ENCODE measurements around the gene APAF1. TPM values are rescaled to one million over a fixed set of nuclear protein-coding genes. Genes with fewer than 3 reads are reported as not detected.

Gene APAF1
- total and polyA plus RNA-seq, 2 donors (not counting 3 experiments of a cell fraction or from before 2014, with no cell fraction given) = 7.2 to 35.2 TPM

DNA sequence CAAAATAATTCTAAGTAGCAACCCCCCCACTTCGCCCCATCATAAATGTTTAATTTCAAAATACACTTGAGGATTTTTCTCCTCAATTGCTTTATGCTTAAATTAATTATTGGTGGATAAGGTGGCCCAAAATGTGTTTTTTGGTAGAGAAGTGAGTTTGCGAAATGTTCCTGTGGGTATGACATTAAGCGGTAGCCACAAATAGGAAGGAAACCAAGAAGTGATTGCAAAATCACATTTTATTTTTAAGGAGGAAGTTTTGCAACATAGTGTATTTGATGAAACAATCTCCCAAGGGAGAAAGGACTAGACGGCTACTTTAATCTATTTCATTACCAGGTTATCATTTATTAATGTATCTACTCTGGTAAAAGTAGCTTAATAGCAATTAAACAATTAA lies 26.1 kb upstream of the APAF1 start:
- Histone ChIP-seq H3K27me3 (ENCODE audit: control insufficient read depth in 2 of 2, insufficient read depth in 2 of 2, low read length in 2 of 2) (no peaks in the 10 kb centered on the region), H4K20me1 (replicated peaks; ENCODE audit: control insufficient read depth, extremely low read depth, insufficient read depth, low read length) (no peaks in the 10 kb centered on the region), H3K27ac (ENCODE audit: insufficient read depth, low read depth, low read length) (no peak overlapping the region), H3K4me2 (ENCODE audit: insufficient read depth, low read length) (no peak overlapping the region), H2AFZ (ENCODE audit: low read depth, low read length) (no peak overlapping the region), H3K79me2 (ENCODE audit: control insufficient read depth, insufficient read depth, low read length) (no peaks in the 10 kb centered on the region), H3K9me3 (replicated peaks; ENCODE audit: control insufficient read depth, insufficient read depth, low read length) (no peaks in the 10 kb centered on the region), H3K9me1 (replicated peaks; ENCODE audit: control insufficient read depth, extremely low read depth, insufficient read depth, low read length) (no peaks in the 10 kb centered on the region), H3K4me1 (ENCODE audit: control insufficient read depth, extremely low read depth, insufficient read depth, low read length) (no peaks in the 10 kb centered on the region), H3K36me3 (ENCODE audit: control insufficient read depth in 2 of 2, extremely low read depth in 1 of 2, insufficient read depth in 2 of 2, low read length in 2 of 2) (no peaks in the 10 kb centered on the region), H3K9ac (replicated peaks; ENCODE audit: extremely low read depth, insufficient read depth, low read length) (no peak overlapping the region), H3K4me3 (replicated peaks in 1 of 3; ENCODE audit: insufficient read depth in 1 of 3, low read depth in 1 of 3, low read length in 3 of 3) (no peak overlapping the region)
- no TSS peak for BruUV-seq (replicated peaks)
- TF ChIP-seq JUN (IDR thresholded peaks at IDR 0.05; ENCODE audit: borderline replicate concordance, insufficient read depth, insufficient read length, low read depth) = no peak
- no peak for TF ChIP-seq EZH2 (IDR thresholded peaks at IDR 0.05; ENCODE audit: borderline replicate concordance, low read depth, low read length, severe bottlenecking)
- TF ChIP-seq, protein P1, sequence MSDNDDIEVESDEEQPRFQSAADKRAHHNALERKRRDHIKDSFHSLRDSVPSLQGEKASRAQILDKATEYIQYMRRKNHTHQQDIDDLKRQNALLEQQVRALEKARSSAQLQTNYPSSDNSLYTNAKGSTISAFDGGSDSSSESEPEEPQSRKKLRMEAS (IDR thresholded peaks at IDR 0.05; ENCODE audit: insufficient read depth, insufficient read length) = no peak
- no peak for DNase-seq (ENCODE audit: low read depth, low spot score)
- ChIA-PET CTCF (interaction anchor here (0.9 to 1.2 kb wide), 4 partner anchors 8 to 25 kb away, joined by 3 to 4 read pairs (median 4); partner anchors contain the start of gene SLC25A3), POLR2A (interaction anchor here (0.7 to 1.9 kb wide), 2 partner anchors 25 to 1887 kb away, joined by 7 to 9 read pairs; partner anchors contain the start of gene SLC25A3)
- dilution Hi-C loops (cut with MboI; ENCODE audit: extremely low pct_ligation_motif_present, low sequenced_read_pairs) = no loop called here
- no peak for FAIRE-seq
- intact Hi-C loops (cut with micrococcal nuclease) = no loop called here

DNA sequence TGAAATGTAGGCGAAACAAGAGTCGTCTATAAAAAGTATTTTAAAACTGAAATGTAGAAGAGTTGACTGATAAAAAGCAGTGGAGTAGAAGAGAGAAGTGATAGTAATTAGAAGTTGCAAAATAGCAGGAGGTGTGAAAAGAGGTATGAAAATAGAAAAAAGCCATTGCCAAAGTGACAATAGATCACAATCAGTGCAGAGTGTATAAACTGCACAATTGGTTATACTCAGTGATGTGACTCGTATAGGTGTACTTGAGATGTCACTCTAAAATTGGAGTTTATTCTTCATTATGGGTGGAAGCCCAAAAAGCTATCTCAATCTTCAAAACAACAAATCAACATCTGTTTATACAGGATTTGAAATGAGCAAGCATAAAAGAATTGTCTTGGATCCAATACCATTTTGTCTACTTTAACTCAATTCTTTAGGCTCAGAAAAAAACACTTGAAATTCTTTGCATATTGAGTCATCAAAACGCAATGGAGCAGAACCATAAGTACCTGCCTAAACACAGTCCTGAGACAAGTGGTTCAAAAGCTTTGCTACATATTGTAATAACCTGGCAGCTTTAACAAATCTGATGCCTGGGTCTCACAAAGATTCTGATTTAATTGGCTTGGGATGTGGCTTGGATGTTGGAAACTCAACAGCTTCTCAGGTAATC lies 9.3 kb upstream of the APAF1 start:
- peaks cover 58% of the 10 kb centered on the region for H3K79me2 ChIP-seq (ENCODE audit: control insufficient read depth, insufficient read depth, low read length)
- POLR2A ChIA-PET = interaction anchor here (1.5 kb wide), 1 partner anchor 8 kb away, joined by 3 read pairs; the partner anchor contains the start of gene IKBIP
- CTCF ChIA-PET = interaction anchor here (0.6 to 1.8 kb wide), 6 partner anchors 8 to 69 kb away, joined by 3 to 5 read pairs (median 4); partner anchors contain the start of gene SLC25A3

More for the DNA sequence above, 9.3 kb upstream of the APAF1 start:
- H3K9ac ChIP-seq (replicated peaks; ENCODE audit: extremely low read depth, insufficient read depth, low read length) = no peak overlapping the region
- no peak overlapping the region for H3K4me3 ChIP-seq (replicated peaks in 1 of 3; ENCODE audit: insufficient read depth in 1 of 3, low read depth in 1 of 3, low read length in 3 of 3)
- H2AFZ ChIP-seq (ENCODE audit: low read depth, low read length) = no peak overlapping the region
- H4K20me1 ChIP-seq (replicated peaks; ENCODE audit: control insufficient read depth, extremely low read depth, insufficient read depth, low read length) = no peaks in the 10 kb centered on the region
- dilution Hi-C loops (cut with MboI; ENCODE audit: extremely low pct_ligation_motif_present, low sequenced_read_pairs) = no loop called here
- DNase-seq (ENCODE audit: low read depth, low spot score) (peak; percentile 61), FAIRE-seq (peak; percentile 67)
- H3K9me3 ChIP-seq (replicated peaks; ENCODE audit: control insufficient read depth, insufficient read depth, low read length) = no peaks in the 10 kb centered on the region
- intact Hi-C loops (cut with micrococcal nuclease) = loop anchor here (1.0 kb wide), 1 partner anchor 9 kb away; the partner anchor contains the start of gene IKBIP
- H3K27me3 ChIP-seq (ENCODE audit: control insufficient read depth in 2 of 2, insufficient read depth in 2 of 2, low read length in 2 of 2) = no peaks in the 10 kb centered on the region
- H3K4me2 ChIP-seq (ENCODE audit: insufficient read depth, low read length) = peak overlapping the region; percentile 20
- BruUV-seq (replicated peaks) = no TSS peak
- H3K9me1 ChIP-seq (replicated peaks; ENCODE audit: control insufficient read depth, extremely low read depth, insufficient read depth, low read length) = no peaks in the 10 kb centered on the region
- peaks cover 3% of the 10 kb centered on the region in 2 experiments for H3K36me3 ChIP-seq (ENCODE audit: control insufficient read depth in 2 of 2, extremely low read depth in 1 of 2, insufficient read depth in 2 of 2, low read length in 2 of 2)
- TF ChIP-seq POLR2AphosphoS5 (IDR thresholded peaks at IDR 0.05; ENCODE audit: insufficient read depth, low read depth, low read length) = no peak
- TF ChIP-seq JUN (IDR thresholded peaks at IDR 0.05; ENCODE audit: borderline replicate concordance, insufficient read depth, insufficient read length, low read depth) = peak; percentile 62
- no peak for TF ChIP-seq POLR2A (IDR thresholded peaks at IDR 0.05; ENCODE audit: low read depth, low read length)
- TF ChIP-seq, protein P2, sequence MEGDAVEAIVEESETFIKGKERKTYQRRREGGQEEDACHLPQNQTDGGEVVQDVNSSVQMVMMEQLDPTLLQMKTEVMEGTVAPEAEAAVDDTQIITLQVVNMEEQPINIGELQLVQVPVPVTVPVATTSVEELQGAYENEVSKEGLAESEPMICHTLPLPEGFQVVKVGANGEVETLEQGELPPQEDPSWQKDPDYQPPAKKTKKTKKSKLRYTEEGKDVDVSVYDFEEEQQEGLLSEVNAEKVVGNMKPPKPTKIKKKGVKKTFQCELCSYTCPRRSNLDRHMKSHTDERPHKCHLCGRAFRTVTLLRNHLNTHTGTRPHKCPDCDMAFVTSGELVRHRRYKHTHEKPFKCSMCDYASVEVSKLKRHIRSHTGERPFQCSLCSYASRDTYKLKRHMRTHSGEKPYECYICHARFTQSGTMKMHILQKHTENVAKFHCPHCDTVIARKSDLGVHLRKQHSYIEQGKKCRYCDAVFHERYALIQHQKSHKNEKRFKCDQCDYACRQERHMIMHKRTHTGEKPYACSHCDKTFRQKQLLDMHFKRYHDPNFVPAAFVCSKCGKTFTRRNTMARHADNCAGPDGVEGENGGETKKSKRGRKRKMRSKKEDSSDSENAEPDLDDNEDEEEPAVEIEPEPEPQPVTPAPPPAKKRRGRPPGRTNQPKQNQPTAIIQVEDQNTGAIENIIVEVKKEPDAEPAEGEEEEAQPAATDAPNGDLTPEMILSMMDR (IDR thresholded peaks at IDR 0.05; ENCODE audit: extremely low read depth in 1 of 2, insufficient read depth in 1 of 2, low read depth in 1 of 2, low read length in 2 of 2) = no peak
- no peak for TF ChIP-seq GATA2 (IDR thresholded peaks at IDR 0.05; ENCODE audit: insufficient read depth, insufficient read length, low read depth, low read length)
- peak; percentile 68 for TF ChIP-seq FOS (IDR thresholded peaks at IDR 0.05; ENCODE audit: borderline replicate concordance, insufficient read depth, low read length)
- TF ChIP-seq, protein P1 (IDR thresholded peaks at IDR 0.05; ENCODE audit: insufficient read depth, insufficient read length) = no peak
- no peak for TF ChIP-seq MYC (IDR thresholded peaks at IDR 0.05; ENCODE audit: low read depth, low read length)
- no peak for TF ChIP-seq EZH2 (IDR thresholded peaks at IDR 0.05; ENCODE audit: borderline replicate concordance, low read depth, low read length, severe bottlenecking)
- H3K27ac ChIP-seq (ENCODE audit: insufficient read depth, low read depth, low read length) = peak overlapping the region; percentile 10
- peaks cover 27% of the 10 kb centered on the region for H3K4me1 ChIP-seq (ENCODE audit: control insufficient read depth, extremely low read depth, insufficient read depth, low read length)
